GM12878 (cell line): ENCODE data around the gene NKD1.

Experiments
- BHLHE40 ChIP-seq, 2 experiments: fragments of 450-650 bp in 1 of 2; IDR thresholded peaks; 2 replicates each; pipeline ENCODE4 v1.6.1; 2011 to 2017; ENCODE audit warnings: low read depth in 2 of 2, borderline replicate concordance in 1 of 2, improper control_type of control experiment in 1 of 2, low read length in 1 of 2, mild to moderate bottlenecking in 1 of 2
- MXI1 ChIP-seq: fragments of 150-350 bp; IDR thresholded peaks from 2 replicates; pipeline ENCODE4 v1.6.1; 2011; ENCODE audit warnings: low read depth, mild to moderate bottlenecking, inconsistent platforms, low read length, improper control_type of control experiment
- POLR2AphosphoS5 ChIP-seq: IDR thresholded peaks from 2 replicates; pipeline ENCODE4 v1.6.1; 2011; ENCODE audit warnings: mild to moderate bottlenecking, low read length, inconsistent platforms
- TF ChIP-seq, protein P1 (sequence below), 3 experiments: IDR thresholded peaks in 2 of 3; conservative IDR thresholded peaks in 1 of 3; 2 replicates each; pipeline ENCODE4 v1.5.1; 2011; ENCODE audit warnings: low read depth in 3 of 3, low read length in 3 of 3, mild to moderate bottlenecking in 3 of 3, control low read depth in 2 of 3, moderate library complexity in 2 of 3, inconsistent platforms in 1 of 3, mixed read lengths in 1 of 3; ENCODE audit not compliant: control insufficient read depth in 2 of 3, insufficient read depth in 1 of 3; ENCODE audit errors: extremely low read depth in 1 of 3

DNA sequence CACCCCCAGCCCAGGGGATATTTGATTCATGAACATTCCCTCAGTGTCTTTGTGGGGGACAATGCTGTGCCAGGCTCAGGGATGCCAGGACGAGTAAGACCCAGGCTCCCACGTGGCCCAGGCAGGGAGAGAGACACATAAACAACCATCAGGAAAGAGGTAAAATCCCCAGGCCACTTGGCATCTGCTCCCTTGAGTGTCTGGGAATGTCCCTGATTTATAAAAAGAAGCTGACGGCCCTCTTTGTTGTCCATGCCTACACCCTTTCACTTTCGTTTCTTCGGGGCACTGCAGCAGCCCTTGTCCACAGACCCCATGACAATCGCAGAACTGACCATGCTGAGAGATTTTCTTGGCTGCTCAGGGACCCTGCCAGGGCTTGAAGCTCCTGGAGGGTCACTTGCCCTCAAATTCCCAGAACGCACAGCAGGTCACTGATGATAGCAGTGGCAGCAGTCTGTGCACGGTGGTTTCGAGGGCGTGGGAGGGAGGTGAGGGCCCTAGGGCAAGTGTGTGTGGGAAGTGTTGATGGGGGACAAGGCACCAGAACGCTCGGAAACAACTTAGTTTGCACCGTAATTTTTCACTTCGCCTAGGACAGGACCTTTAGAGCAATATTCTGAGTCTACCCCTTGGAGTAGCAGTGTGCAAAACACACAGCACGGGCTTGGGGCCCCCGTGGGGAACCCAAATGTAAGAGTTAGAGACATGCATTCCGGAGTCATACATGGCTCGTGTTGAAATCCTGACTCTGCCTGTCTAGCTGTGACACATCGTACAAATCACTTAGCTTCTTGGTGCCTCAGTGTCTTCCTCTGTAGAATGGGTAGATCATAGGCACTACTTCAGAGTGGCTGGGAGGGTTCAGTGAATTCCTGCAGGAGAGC is 149.9 kb downstream of the NKD1 start:
- peak; percentile 34 to 69; a peak in 2 of 4 replicates for TF ChIP-seq BHLHE40 (IDR thresholded peaks at IDR 0.05; ENCODE audit: borderline replicate concordance in 1 of 2, low read depth in 2 of 2, low read length in 1 of 2)
- peak; percentile 51 for TF ChIP-seq POLR2AphosphoS5
- TF ChIP-seq, protein P1, sequence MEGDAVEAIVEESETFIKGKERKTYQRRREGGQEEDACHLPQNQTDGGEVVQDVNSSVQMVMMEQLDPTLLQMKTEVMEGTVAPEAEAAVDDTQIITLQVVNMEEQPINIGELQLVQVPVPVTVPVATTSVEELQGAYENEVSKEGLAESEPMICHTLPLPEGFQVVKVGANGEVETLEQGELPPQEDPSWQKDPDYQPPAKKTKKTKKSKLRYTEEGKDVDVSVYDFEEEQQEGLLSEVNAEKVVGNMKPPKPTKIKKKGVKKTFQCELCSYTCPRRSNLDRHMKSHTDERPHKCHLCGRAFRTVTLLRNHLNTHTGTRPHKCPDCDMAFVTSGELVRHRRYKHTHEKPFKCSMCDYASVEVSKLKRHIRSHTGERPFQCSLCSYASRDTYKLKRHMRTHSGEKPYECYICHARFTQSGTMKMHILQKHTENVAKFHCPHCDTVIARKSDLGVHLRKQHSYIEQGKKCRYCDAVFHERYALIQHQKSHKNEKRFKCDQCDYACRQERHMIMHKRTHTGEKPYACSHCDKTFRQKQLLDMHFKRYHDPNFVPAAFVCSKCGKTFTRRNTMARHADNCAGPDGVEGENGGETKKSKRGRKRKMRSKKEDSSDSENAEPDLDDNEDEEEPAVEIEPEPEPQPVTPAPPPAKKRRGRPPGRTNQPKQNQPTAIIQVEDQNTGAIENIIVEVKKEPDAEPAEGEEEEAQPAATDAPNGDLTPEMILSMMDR (IDR thresholded peaks at IDR 0.05 in 2 of 3, conservative IDR thresholded peaks at IDR 0.05 in 1 of 3; ENCODE audit: control insufficient read depth in 2 of 3, extremely low read depth in 1 of 3, insufficient read depth in 1 of 3, low read depth in 3 of 3, low read length in 3 of 3): no peak
- peak; percentile 81 for TF ChIP-seq MXI1
